ENCODE data around the gene SRA1. TPM values are rescaled to one million over a fixed set of nuclear protein-coding genes. Genes with fewer than 3 reads are reported as not detected.

The SRA1 gene
- total RNA-seq, 1 donor, result 29.6 TPM

DNA sequence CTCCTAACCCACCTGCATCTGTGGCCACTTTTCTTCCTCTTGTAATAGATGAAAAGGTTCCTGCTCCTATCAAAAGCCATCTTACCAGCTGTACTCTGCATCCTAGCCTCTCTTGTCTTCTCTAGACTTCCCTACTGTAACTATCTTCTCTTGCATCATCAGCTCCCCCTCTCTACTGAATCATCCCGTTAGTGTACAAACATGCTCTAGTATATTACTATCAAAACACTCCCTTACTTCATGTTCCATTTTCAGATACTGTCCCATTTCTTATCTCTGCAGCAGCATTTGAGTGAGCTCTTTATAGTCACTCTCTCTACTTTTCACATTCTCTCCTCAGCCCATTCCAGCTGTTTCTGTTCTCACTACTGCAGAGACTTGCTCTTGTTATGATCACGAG, 2.8 kb downstream of the SRA1 start:
- TF ChIP-seq, protein P1, sequence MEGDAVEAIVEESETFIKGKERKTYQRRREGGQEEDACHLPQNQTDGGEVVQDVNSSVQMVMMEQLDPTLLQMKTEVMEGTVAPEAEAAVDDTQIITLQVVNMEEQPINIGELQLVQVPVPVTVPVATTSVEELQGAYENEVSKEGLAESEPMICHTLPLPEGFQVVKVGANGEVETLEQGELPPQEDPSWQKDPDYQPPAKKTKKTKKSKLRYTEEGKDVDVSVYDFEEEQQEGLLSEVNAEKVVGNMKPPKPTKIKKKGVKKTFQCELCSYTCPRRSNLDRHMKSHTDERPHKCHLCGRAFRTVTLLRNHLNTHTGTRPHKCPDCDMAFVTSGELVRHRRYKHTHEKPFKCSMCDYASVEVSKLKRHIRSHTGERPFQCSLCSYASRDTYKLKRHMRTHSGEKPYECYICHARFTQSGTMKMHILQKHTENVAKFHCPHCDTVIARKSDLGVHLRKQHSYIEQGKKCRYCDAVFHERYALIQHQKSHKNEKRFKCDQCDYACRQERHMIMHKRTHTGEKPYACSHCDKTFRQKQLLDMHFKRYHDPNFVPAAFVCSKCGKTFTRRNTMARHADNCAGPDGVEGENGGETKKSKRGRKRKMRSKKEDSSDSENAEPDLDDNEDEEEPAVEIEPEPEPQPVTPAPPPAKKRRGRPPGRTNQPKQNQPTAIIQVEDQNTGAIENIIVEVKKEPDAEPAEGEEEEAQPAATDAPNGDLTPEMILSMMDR (IDR thresholded peaks at IDR 0.05; ENCODE audit: insufficient read depth, low read length), result no peak
- peak; percentile 58 for DNase-seq (ENCODE audit: low read depth)
- no peak overlapping the region for H3K4me3 ChIP-seq (ENCODE audit: low read depth, low read length)

- H3K4me3 ChIP-seq (ENCODE audit: low read depth, low read length), result no peak overlapping the region
- TF ChIP-seq, protein P1 (IDR thresholded peaks at IDR 0.05; ENCODE audit: insufficient read depth, low read length), result no peak
- no peak for DNase-seq (ENCODE audit: low read depth)
These were observed 3.6 kb downstream of the SRA1 start for GRCh38 chr5:140553657-140554056.

DNA sequence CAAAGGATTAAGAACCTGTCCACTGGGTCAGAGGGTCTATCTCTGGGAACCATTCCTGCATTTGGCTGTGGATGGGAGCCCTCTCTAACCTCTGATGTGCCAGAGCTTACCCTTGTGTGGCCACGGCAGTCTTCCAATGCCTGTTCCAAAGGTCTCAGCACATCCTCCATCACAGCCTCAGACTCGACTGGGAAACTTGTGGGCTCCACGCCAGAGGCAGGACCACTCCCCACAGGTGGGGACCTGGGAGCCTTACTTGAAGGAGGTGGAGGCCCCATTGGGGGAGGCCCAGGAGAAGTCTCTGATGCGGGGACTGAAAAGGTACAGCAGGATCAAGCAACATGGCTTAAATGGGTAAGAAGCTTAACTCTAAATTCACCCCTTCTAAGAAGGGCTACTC, 5.4 kb downstream of the SRA1 start:
- TF ChIP-seq, protein P1 (IDR thresholded peaks at IDR 0.05; ENCODE audit: insufficient read depth, low read length), result no peak
- no peak overlapping the region for H3K4me3 ChIP-seq (ENCODE audit: low read depth, low read length)
- no peak for DNase-seq (ENCODE audit: low read depth)

GRCh38 chr5:140550147-140551079, 6.9 kb downstream of the SRA1 start:
- H3K4me3 ChIP-seq (ENCODE audit: low read depth, low read length), result no peak overlapping the region
- TF ChIP-seq, protein P1 (IDR thresholded peaks at IDR 0.05; ENCODE audit: insufficient read depth, low read length), result no peak
- DNase-seq (ENCODE audit: low read depth), result no peak

DNA sequence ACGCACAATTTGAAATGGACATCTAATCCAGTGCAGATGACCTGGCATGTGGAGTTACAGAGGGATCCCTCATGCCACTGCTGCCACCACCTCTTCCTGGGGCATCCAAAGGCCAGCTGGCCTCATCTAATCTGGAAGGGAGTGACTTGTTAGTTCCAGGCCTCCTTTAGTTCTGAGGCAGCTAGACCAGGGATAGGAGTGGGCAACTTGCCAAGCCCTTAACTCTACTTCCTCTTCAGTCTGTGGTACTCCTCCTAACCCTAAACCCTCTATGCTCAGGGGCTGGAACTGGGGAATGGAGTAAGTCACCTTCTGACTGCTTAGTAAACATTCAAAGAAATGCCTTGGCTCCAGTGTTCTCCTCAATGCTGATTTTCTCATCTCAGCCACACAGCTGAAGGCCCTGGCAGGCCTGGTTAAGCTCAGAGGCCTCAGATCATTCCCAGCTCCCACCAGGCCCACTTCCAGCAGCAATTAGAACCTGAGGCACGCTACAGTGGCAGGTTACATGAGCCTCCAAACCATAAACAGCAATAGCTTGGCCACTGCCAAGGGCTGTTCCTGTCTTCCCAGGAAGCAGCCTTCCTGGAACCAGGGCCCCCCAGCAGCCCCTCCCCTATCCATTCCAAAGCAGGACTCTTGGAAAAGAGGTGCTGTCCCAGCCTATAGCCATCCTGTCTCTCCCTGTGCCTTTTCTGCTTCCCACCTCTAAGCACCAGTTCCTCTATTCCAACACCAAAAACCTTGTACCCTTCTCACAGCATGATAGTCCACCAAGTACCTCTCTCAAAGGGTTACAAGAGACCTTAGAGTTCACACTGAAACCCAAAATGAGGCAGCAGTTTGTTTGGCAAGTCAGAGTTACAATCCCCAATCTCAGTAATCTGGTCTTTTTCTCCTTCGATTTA, 7.8 kb downstream of the SRA1 start:
- H3K4me3 ChIP-seq (ENCODE audit: low read depth, low read length), result no peak overlapping the region
- peak; percentile 73 for DNase-seq (ENCODE audit: low read depth)
- TF ChIP-seq, protein P1 (IDR thresholded peaks at IDR 0.05; ENCODE audit: insufficient read depth, low read length), result no peak

- DNase-seq (ENCODE audit: low read depth), result no peak
- peak overlapping the region; percentile 65 for H3K4me3 ChIP-seq (ENCODE audit: low read depth, low read length)
- TF ChIP-seq, protein P1 (IDR thresholded peaks at IDR 0.05; ENCODE audit: insufficient read depth, low read length), result no peak
These were observed 8.5 kb downstream of the SRA1 start for GRCh38 chr5:140548791-140549190.
